ENCODE data around the gene RIOX2. TPM values are rescaled to one million over a fixed set of nuclear protein-coding genes. Genes with fewer than 3 reads are reported as not detected.

The RIOX2 gene
- polyA plus RNA-seq, 1 donor (not counting 4 experiments of a cell fraction or from before 2014, with no cell fraction given) = 45.2 TPM

- H3K79me2 ChIP-seq (ENCODE audit: control insufficient read depth, insufficient read depth, low read length) = no peaks in the 10 kb centered on the region
- H4K20me1 ChIP-seq (ENCODE audit: control insufficient read depth, extremely low read depth, insufficient read depth, low read length) = no peaks in the 10 kb centered on the region
- H3K27me3 ChIP-seq (ENCODE audit: control insufficient read depth, extremely low read depth, insufficient read depth, low read length) = no peaks in the 10 kb centered on the region
- DNase-seq (ENCODE audit: low read depth, low spot score) (no peak), FAIRE-seq (no peak)
- H3K4me1 ChIP-seq (ENCODE audit: control insufficient read depth, extremely low read depth, insufficient read depth, low read length) = no peaks in the 10 kb centered on the region
- dilution Hi-C loops (cut with MboI; ENCODE audit: extremely low pct_ligation_motif_present, low sequenced_read_pairs) = no loop called here
- no peak overlapping the region for H2AFZ ChIP-seq (ENCODE audit: control insufficient read depth, low read length)
- peaks cover 22 to 38% of the 10 kb centered on the region in 2 experiments for H3K36me3 ChIP-seq (ENCODE audit: control insufficient read depth in 2 of 2, extremely low read depth in 1 of 2, insufficient read depth in 2 of 2, low read length in 2 of 2)
- no peak overlapping the region for H3K4me3 ChIP-seq (ENCODE audit: control insufficient read depth in 2 of 3, extremely low read depth in 1 of 3, insufficient read depth in 2 of 3, low read depth in 1 of 3, low read length in 3 of 3)
- no peaks in the 10 kb centered on the region for H3K9me3 ChIP-seq (ENCODE audit: control insufficient read depth, low read depth, low read length)
- TF ChIP-seq EZH2 (IDR thresholded peaks at IDR 0.05; ENCODE audit: low read length) = no peak
- no peak for TF ChIP-seq CTCF (optimal IDR thresholded peaks at IDR 0.05 in 1 of 3, IDR thresholded peaks at IDR 0.05 in 1 of 3, conservative IDR thresholded peaks at IDR 0.05 in 1 of 3; ENCODE audit: extremely low read depth in 1 of 3, insufficient read depth in 2 of 3, low read length in 3 of 3)
- no peaks in the 10 kb centered on the region for H3K9me1 ChIP-seq (ENCODE audit: control insufficient read depth, extremely low read depth, insufficient read depth, low read length)
- H3K9ac ChIP-seq (ENCODE audit: control insufficient read depth, extremely low read depth, insufficient read depth, low read length) = no peak overlapping the region
- H3K27ac ChIP-seq (ENCODE audit: control insufficient read depth, insufficient read depth, low read length) = no peak overlapping the region
- no peak overlapping the region for H3K4me2 ChIP-seq (ENCODE audit: control insufficient read depth, extremely low read depth, insufficient read depth, low read depth, low read length)
Observed at GRCh38 chr3:97952872-97953271, 19.4 kb downstream of the RIOX2 start.

DNA sequence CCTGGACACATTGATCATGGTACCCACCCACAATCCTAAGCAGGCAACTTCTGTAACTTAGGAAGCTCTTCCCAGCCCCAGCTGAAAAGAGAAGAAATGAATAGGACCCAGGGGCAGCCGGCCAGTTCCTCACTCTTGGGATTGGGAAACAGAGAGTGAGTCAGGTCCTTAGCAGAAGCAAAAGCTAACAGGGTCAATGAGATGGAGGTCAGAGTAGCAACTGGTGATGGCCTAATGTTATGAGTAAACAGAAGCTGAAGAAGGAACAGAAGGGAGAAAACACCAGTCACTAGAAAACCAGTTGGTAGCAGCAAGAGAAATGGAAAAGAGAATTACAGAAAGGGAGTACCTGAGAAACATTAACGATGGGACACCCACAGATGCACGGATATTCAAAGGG lies 20.0 kb downstream of the RIOX2 start:
- Histone ChIP-seq H4K20me1 (ENCODE audit: control insufficient read depth, extremely low read depth, insufficient read depth, low read length) (no peaks in the 10 kb centered on the region), H3K36me3 (ENCODE audit: control insufficient read depth in 2 of 2, extremely low read depth in 1 of 2, insufficient read depth in 2 of 2, low read length in 2 of 2) (peaks cover 22 to 36% of the 10 kb centered on the region in 2 experiments), H3K27me3 (ENCODE audit: control insufficient read depth, extremely low read depth, insufficient read depth, low read length) (no peaks in the 10 kb centered on the region), H3K4me1 (ENCODE audit: control insufficient read depth, extremely low read depth, insufficient read depth, low read length) (no peaks in the 10 kb centered on the region), H3K4me2 (ENCODE audit: control insufficient read depth, extremely low read depth, insufficient read depth, low read depth, low read length) (no peak overlapping the region), H3K27ac (ENCODE audit: control insufficient read depth, insufficient read depth, low read length) (no peak overlapping the region), H3K4me3 (ENCODE audit: control insufficient read depth in 2 of 3, extremely low read depth in 1 of 3, insufficient read depth in 2 of 3, low read depth in 1 of 3, low read length in 3 of 3) (no peak overlapping the region), H3K9ac (ENCODE audit: control insufficient read depth, extremely low read depth, insufficient read depth, low read length) (no peak overlapping the region), H3K9me3 (ENCODE audit: control insufficient read depth, low read depth, low read length) (no peaks in the 10 kb centered on the region), H3K79me2 (ENCODE audit: control insufficient read depth, insufficient read depth, low read length) (no peaks in the 10 kb centered on the region), H2AFZ (ENCODE audit: control insufficient read depth, low read length) (no peak overlapping the region), H3K9me1 (ENCODE audit: control insufficient read depth, extremely low read depth, insufficient read depth, low read length) (no peaks in the 10 kb centered on the region)
- dilution Hi-C loops (cut with MboI; ENCODE audit: extremely low pct_ligation_motif_present, low sequenced_read_pairs) = no loop called here
- no peak for FAIRE-seq
- no peak for TF ChIP-seq EZH2 (IDR thresholded peaks at IDR 0.05; ENCODE audit: low read length)
- no peak for TF ChIP-seq CTCF (optimal IDR thresholded peaks at IDR 0.05 in 1 of 3, IDR thresholded peaks at IDR 0.05 in 1 of 3, conservative IDR thresholded peaks at IDR 0.05 in 1 of 3; ENCODE audit: extremely low read depth in 1 of 3, insufficient read depth in 2 of 3, low read length in 3 of 3)
- no peak for DNase-seq (ENCODE audit: low read depth, low spot score)
